Chondrocyte (in vitro differentiated cells): Measurements from ENCODE around the gene NPW. TPM values are rescaled to one million over a fixed set of nuclear protein-coding genes. Genes with fewer than 3 reads are reported as not detected.

ENCODE experiments used
- DNase-seq: peaks from one replicate; pipeline ENCODE4 v3.0.0; 2021; ENCODE audit warnings: mixed read lengths, low spot score
- H3K27ac Mint-ChIP-seq: one replicate; pipeline ENCODE4 v1.8.0; 2021; ENCODE audit warnings: mild to moderate bottlenecking, moderate library complexity, mixed read lengths; ENCODE audit not compliant: unreplicated experiment
- H3K27me3 Mint-ChIP-seq: 2 replicates; pipeline ENCODE4 v1.8.0; 2021; ENCODE audit warnings: low read depth, mixed read lengths
- H3K36me3 Mint-ChIP-seq: 2 replicates; pipeline ENCODE4 v1.8.0; 2021; ENCODE audit warnings: low read depth, mixed read lengths
- H3K4me1 Mint-ChIP-seq: 2 replicates; pipeline ENCODE4 v1.8.0; 2021; ENCODE audit warnings: low read depth, mild to moderate bottlenecking, mixed read lengths
- H3K4me3 Mint-ChIP-seq: one replicate; pipeline ENCODE4 v1.8.0; 2021; ENCODE audit warnings: mild to moderate bottlenecking, moderate library complexity, mixed read lengths; ENCODE audit not compliant: unreplicated experiment
- H3K9me3 Mint-ChIP-seq: 2 replicates; pipeline ENCODE4 v1.8.0; 2021; ENCODE audit warnings: low read depth, mixed read lengths
- total RNA-seq: library from RNA; stranded (reverse); gene quantifications from 3 replicates; pipeline ENCODE4 v1.2.1, GENCODE V29; 2021
- TF ChIP-seq, protein P1 (sequence below): fragments of 200-600 bp; sonication (generic); IDR thresholded peaks from 2 replicates; pipeline ENCODE4 v1.5.0; 2021; ENCODE audit warnings: antibody characterized with exemption, mild to moderate bottlenecking, moderate library complexity

The NPW gene
- total RNA-seq, 1 donor from 2014 or later: 2.5 TPM

DNA sequence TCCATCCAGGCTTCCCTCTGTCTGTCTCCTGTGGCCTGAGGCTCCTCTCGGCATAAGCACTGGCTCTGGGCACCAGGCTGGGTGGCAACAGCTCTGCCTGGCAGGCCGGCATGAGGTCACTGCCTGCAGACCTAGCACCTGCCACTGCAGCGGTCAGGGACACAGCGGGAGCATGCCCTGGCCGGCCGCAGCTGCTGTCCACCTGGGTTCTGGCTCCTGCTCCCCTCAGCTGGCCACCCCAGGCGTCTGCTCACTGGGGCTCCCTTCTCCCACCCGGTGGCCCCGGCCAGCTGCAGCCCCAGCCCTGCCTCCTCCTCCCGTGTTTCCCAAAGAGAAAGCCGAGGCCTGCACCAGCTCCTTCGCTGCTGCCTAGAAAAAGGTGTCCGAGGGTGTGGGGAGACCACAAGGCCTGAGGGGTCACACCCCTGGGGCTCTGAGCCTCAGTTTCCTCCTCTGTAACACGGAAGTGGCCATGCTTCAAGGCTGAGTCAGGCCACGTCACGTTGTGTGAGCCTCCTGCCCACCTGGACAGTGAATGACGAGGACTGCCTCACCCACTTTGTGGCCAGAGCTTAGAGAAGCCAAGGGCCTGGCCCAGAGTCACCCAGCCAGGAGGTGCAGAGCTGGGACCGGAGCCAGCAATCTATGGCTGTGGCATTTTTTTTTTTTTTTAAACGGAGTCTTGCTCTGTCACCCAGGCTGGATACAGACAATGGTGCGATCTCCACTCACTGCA lies 21.4 kb downstream of the NPW start:
- Mint-ChIP-seq H3K27me3 (no peaks in the 10 kb centered on the region), H3K27ac (peak overlapping the region; percentile 92), H3K9me3 (no peaks in the 10 kb centered on the region), H3K4me3 (no peak overlapping the region), H3K36me3 (peaks cover 3% of the 10 kb centered on the region), H3K4me1 (peaks cover 61% of the 10 kb centered on the region)
- TF ChIP-seq, protein P1, sequence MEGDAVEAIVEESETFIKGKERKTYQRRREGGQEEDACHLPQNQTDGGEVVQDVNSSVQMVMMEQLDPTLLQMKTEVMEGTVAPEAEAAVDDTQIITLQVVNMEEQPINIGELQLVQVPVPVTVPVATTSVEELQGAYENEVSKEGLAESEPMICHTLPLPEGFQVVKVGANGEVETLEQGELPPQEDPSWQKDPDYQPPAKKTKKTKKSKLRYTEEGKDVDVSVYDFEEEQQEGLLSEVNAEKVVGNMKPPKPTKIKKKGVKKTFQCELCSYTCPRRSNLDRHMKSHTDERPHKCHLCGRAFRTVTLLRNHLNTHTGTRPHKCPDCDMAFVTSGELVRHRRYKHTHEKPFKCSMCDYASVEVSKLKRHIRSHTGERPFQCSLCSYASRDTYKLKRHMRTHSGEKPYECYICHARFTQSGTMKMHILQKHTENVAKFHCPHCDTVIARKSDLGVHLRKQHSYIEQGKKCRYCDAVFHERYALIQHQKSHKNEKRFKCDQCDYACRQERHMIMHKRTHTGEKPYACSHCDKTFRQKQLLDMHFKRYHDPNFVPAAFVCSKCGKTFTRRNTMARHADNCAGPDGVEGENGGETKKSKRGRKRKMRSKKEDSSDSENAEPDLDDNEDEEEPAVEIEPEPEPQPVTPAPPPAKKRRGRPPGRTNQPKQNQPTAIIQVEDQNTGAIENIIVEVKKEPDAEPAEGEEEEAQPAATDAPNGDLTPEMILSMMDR: no peak
- DNase-seq: no peak

DNA sequence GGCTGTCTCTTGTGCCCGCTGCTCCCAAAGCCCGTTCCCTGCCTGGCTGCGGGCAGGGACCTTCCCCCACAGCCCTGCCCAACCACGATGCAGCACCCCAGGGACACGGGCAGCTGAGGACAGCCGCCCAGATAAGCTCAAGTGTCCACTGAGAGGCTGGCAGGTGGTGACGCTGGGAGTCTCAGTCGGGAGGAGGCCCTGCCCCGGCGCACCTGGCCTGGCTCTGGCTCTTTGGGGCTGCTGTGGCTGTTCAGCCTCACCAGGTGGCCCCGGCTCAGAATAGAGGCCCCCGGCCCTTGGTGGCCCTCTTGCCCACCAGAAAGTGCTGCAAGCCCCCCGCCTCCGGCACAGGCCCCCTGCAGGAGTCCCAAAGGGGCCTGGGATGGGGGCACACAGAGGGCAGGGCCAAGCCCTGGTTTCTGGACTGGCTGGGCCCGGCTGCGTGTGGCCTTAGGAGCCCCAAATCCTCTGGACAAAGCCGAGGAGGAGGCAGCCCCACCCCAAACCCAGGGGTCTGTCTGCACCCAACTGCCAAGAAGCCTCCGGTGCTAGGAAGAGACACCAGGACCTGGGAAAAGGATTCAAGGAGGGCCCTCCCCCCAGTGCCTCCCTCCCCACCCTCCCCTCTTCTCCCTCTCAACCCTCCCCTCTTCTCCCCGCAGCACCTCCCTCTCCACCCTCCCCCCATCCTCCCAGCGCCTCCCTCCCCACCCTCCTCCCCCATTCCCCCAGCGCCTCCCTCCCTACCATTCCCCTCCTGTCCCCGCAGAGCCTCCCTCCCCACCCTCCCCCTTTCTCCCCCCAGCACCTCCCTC lies 22.8 kb downstream of the NPW start:
- no peaks in the 10 kb centered on the region for H3K27me3 Mint-ChIP-seq
- H3K36me3 Mint-ChIP-seq: peaks cover 3% of the 10 kb centered on the region
- no peak for DNase-seq
- H3K4me3 Mint-ChIP-seq: no peak overlapping the region
- H3K9me3 Mint-ChIP-seq: no peaks in the 10 kb centered on the region
- no peak overlapping the region for H3K27ac Mint-ChIP-seq
- TF ChIP-seq, protein P1: no peak
- H3K4me1 Mint-ChIP-seq: peaks cover 58% of the 10 kb centered on the region

DNA sequence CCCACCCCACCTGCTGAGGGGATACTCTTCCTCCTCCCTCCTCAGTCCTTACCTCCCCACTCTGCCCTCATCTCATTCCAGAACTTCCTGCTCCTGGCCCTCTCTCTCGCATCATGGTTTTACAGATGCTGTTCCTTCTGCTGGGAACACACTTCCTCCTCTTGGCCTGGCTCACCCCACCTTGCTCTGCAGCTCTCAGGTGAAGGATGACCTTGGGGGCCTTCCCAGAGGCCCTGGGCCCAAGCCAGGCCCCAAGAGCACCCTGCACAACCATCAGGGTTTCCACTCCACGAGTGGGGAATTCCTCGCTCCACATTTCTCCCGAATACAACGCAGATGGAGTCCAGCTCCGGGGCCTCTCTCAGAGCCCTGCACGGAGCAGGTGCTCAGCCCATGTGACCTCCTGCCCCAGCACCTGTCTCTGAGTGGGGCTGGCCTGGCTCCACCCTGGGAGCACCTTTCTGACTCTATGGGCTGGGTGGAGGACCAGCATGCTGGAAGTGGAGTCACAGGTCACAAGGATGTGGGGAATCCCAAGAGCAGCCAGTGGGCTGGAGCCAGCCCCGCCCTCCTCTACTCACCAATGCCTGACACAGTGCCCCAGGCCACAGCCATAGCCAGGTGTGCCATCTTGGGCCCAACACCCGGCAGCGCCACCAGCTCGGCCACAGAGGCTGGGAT lies 23.5 kb downstream of the NPW start:
- DNase-seq: no peak
- no peaks in the 10 kb centered on the region for H3K9me3 Mint-ChIP-seq
- no peak overlapping the region for H3K4me3 Mint-ChIP-seq
- peaks cover 1% of the 10 kb centered on the region for H3K36me3 Mint-ChIP-seq
- H3K27ac Mint-ChIP-seq: no peak overlapping the region
- TF ChIP-seq, protein P1: no peak
- H3K4me1 Mint-ChIP-seq: peaks cover 51% of the 10 kb centered on the region
- no peaks in the 10 kb centered on the region for H3K27me3 Mint-ChIP-seq

DNA sequence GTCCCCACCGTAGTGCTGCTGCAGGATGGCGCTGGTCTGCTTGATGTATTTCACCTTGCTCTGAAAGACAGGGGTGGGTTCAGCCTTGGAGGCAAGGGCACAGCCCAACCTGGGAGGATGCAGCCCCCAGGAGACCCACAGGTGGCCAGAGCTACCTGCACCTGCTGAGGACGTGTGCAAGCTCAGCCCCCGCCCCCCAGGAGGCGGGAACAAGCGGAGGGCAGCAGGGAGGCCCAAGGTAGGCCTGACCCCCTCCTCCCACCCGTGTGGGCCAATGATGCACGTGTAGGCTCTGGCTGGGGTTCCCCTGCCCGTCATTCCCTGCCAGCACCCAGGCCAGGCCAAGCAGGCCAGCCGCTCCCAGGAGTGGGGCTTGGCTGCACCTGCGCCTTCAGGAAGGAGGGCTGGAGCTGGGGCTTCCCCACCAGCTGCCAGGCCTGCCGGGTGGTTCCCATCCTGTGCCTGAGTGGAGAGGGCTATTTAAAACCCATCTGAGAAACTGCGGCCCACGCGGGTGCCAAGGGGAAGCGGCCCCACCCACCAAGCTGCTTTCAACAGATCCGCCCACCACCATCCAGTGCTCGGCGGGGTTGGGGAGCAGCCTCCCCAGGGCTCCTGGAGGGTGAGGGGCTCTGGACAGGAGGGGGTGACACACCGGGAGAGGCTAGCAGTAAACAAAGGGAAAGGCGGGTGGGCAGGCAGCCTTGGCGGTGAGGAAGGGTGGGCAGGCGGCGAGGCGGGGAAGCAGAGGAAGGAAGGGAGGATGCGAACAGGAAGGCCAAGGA lies 24.3 kb downstream of the NPW start:
- Mint-ChIP-seq H3K4me1 (peaks cover 54% of the 10 kb centered on the region), H3K4me3 (no peak overlapping the region), H3K27me3 (no peaks in the 10 kb centered on the region), H3K36me3 (peaks cover 1% of the 10 kb centered on the region), H3K9me3 (no peaks in the 10 kb centered on the region), H3K27ac (no peak overlapping the region)
- TF ChIP-seq, protein P1: no peak
- no peak for DNase-seq
